ENCODE results near the gene PGBD2. TPM values are rescaled to one million over a fixed set of nuclear protein-coding genes. Genes with fewer than 3 reads are reported as not detected.

The PGBD2 gene
- total and polyA plus RNA-seq, 9 of the 15 experiments (the other 6 are each of a cell fraction or from before 2014, with no cell fraction given): 11.9 to 21.8 (median 14.7) TPM

GRCh38 chr1:248860007-248860406, 46.0 kb upstream of the PGBD2 start (continued):
- no peak for TF ChIP-seq ZNF395 (CRISPR knock-in tag; IDR thresholded peaks at IDR 0.05)
- no peak for TF ChIP-seq NR4A1 (CRISPR knock-in tag; IDR thresholded peaks at IDR 0.05)
- no peak for TF ChIP-seq NR4A1 (tag; IDR thresholded peaks at IDR 0.05)
- TF ChIP-seq RNF2 (IDR thresholded peaks at IDR 0.05): no peak
- 0 out of 2 replicates have a peak, but pooled peaks have one; percentile 14 for TF ChIP-seq IRF9 (tag; IDR thresholded peaks at IDR 0.05)
- no peak for TF ChIP-seq ELF4 (CRISPR knock-in tag; IDR thresholded peaks at IDR 0.05)
- TF ChIP-seq ZNF639 (CRISPR knock-in tag; conservative IDR thresholded peaks at IDR 0.05 in 1 of 2, IDR thresholded peaks at IDR 0.05 in 1 of 2): no peak
- TF ChIP-seq C11orf30 (IDR thresholded peaks at IDR 0.05; ENCODE audit: low read depth): peak; percentile 48
- TF ChIP-seq NCOA1 (IDR thresholded peaks at IDR 0.05; ENCODE audit: low read depth): no peak
- TF ChIP-seq TAF7 (tag; IDR thresholded peaks at IDR 0.05): no peak
- no peak for TF ChIP-seq GABPB2 (CRISPR knock-in tag; conservative IDR thresholded peaks at IDR 0.05)
- 0 out of 2 replicates have a peak, but pooled peaks have one; percentile 9 for TF ChIP-seq CUX1 (CRISPR knock-in tag; IDR thresholded peaks at IDR 0.05)
- TF ChIP-seq ZNF311 (CRISPR knock-in tag; IDR thresholded peaks at IDR 0.05): no peak
- TF ChIP-seq ZNF224 (CRISPR knock-in tag; IDR thresholded peaks at IDR 0.05): no peak
- no peak for TF ChIP-seq ZZZ3 (IDR thresholded peaks at IDR 0.05)
- TF ChIP-seq HDAC8 (tag; IDR thresholded peaks at IDR 0.05): no peak
- no peak for TF ChIP-seq DIDO1 (tag; IDR thresholded peaks at IDR 0.05; ENCODE audit: low read depth)
